Mesothelial cell of epicardium (in vitro differentiated cells): Measurements from ENCODE around the gene EIF2S3B. TPM values are rescaled to one million over a fixed set of nuclear protein-coding genes. Genes with fewer than 3 reads are reported as not detected.

Experiments used
- DNase-seq, 2 experiments: peaks; one replicate each; pipeline ENCODE4 v3.0.0; 2021; ENCODE audit warnings: low spot score in 2 of 2; ENCODE audit not compliant: unreplicated experiment in 2 of 2
- H3K27ac Mint-ChIP-seq: 2 replicates; pipeline ENCODE4 v1.8.0; 2021; ENCODE audit warnings: mixed read lengths
- H3K27me3 Mint-ChIP-seq: 2 replicates; pipeline ENCODE4 v1.8.0; 2021; ENCODE audit warnings: low read depth, mixed read lengths
- H3K36me3 Mint-ChIP-seq: 2 replicates; pipeline ENCODE4 v1.8.0; 2021; ENCODE audit warnings: mixed read lengths
- H3K4me1 Mint-ChIP-seq: 2 replicates; pipeline ENCODE4 v1.8.0; 2021; ENCODE audit warnings: mixed read lengths
- H3K4me3 Mint-ChIP-seq: 2 replicates; pipeline ENCODE4 v1.8.0; 2021; ENCODE audit warnings: mild to moderate bottlenecking, moderate library complexity, mixed read lengths
- H3K9me3 Mint-ChIP-seq: 2 replicates; pipeline ENCODE4 v1.8.0; 2021; ENCODE audit warnings: mixed read lengths
- total RNA-seq: library from RNA; stranded (reverse); gene quantifications from 3 replicates; pipeline ENCODE4 v1.2.1, GENCODE V29; 2021
- TF ChIP-seq, protein P1 (sequence below): fragments of 200-600 bp; sonication (generic); IDR thresholded peaks from one replicate; pipeline ENCODE4 v1.5.0; 2021; ENCODE audit warnings: antibody characterized with exemption; ENCODE audit not compliant: unreplicated experiment

Gene EIF2S3B
- total RNA-seq, 1 donor from 2014 or later: 2.3 TPM

DNA sequence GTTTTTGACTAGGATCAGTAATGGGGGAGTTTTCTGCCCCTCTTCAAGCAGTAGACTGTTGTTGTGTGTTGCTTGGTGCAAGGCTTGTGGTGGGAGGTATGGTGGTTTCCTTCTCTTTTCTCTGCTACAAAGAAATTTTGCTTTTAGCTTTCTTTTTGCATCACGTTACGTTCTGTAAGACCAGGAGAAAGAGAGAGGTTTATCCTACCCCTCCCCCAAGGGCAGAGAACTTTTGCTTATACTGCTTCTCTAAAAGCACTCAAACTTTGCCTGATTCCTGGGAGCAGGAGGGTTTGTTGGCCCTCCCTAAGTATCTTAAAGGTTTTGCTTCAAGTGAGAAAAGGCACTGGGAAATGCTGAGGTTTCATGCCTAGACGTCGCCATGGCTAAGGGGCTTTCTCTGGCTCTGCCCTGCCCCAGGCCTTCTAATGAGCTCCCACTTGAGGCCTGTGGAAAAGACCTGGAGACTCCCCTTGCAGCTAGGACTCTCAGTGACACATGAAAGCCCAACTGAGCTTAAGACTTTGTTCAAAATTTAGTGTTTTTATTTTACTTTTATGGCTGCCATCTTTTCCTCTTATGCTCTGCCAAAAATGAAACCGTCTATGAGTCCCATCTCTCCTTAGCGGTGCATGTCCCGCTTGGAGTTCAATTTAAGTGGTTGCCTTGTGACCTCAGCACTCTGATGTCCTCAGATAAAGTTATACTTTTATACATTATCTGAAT is 49.2 kb downstream of the EIF2S3B start:
- peaks cover 17% of the 10 kb centered on the region for H3K9me3 Mint-ChIP-seq
- H3K36me3 Mint-ChIP-seq: no peaks in the 10 kb centered on the region
- TF ChIP-seq, protein P1, sequence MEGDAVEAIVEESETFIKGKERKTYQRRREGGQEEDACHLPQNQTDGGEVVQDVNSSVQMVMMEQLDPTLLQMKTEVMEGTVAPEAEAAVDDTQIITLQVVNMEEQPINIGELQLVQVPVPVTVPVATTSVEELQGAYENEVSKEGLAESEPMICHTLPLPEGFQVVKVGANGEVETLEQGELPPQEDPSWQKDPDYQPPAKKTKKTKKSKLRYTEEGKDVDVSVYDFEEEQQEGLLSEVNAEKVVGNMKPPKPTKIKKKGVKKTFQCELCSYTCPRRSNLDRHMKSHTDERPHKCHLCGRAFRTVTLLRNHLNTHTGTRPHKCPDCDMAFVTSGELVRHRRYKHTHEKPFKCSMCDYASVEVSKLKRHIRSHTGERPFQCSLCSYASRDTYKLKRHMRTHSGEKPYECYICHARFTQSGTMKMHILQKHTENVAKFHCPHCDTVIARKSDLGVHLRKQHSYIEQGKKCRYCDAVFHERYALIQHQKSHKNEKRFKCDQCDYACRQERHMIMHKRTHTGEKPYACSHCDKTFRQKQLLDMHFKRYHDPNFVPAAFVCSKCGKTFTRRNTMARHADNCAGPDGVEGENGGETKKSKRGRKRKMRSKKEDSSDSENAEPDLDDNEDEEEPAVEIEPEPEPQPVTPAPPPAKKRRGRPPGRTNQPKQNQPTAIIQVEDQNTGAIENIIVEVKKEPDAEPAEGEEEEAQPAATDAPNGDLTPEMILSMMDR: no peak
- H3K4me3 Mint-ChIP-seq: no peak overlapping the region
- no peaks in the 10 kb centered on the region for H3K27me3 Mint-ChIP-seq
- H3K27ac Mint-ChIP-seq: no peak overlapping the region
- no peak for DNase-seq
- H3K4me1 Mint-ChIP-seq: no peaks in the 10 kb centered on the region

DNA sequence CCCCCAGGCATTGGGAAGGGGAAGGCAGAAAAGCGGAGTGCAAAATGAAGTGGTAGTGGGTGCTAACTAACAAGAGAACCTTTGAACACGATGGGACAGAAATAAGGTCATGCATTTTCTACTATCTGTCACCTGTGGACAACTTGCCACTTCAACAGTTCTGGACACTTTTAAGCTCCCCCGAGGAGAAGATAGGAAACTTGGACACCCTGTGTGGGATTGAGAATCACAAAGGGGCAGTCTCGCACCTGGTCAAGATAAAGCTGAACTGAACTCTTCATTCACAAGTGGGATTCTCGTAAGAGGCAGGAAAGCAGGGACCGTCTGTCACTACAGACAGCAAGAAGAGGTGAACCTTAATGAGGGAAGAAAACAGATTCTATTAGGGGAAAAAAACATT is 51.6 kb downstream of the EIF2S3B start:
- H3K27ac Mint-ChIP-seq: no peak overlapping the region
- no peaks in the 10 kb centered on the region for H3K4me1 Mint-ChIP-seq
- H3K9me3 Mint-ChIP-seq: peaks cover 15% of the 10 kb centered on the region
- no peak overlapping the region for H3K4me3 Mint-ChIP-seq
- TF ChIP-seq, protein P1: no peak
- no peaks in the 10 kb centered on the region for H3K27me3 Mint-ChIP-seq
- DNase-seq: no peak
- no peaks in the 10 kb centered on the region for H3K36me3 Mint-ChIP-seq

DNA sequence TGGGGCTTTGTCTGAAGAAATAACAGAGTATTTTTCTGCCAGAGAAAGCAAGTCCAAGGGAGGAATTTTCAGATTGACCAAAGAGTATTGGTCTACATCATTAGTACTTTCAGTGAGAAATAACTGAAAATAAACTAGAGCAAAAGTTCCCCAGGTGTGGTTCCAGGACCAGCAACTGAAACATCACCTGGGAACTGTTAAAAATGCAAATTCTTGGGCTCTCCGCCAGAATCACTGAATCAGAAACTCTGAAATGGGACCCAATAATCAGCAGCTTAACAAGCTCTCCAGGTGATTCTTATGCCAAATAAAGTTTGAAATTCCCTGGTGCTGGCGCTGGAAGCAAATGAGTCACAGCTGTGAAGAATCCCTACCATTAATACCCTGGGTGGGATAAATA is 52.1 kb downstream of the EIF2S3B start:
- no peaks in the 10 kb centered on the region for H3K4me1 Mint-ChIP-seq
- H3K27me3 Mint-ChIP-seq: no peaks in the 10 kb centered on the region
- peaks cover 11% of the 10 kb centered on the region for H3K9me3 Mint-ChIP-seq
- no peaks in the 10 kb centered on the region for H3K36me3 Mint-ChIP-seq
- TF ChIP-seq, protein P1: no peak
- H3K4me3 Mint-ChIP-seq: no peak overlapping the region
- no peak overlapping the region for H3K27ac Mint-ChIP-seq
- DNase-seq: no peak

Other genes starting within 250 kb of the EIF2S3B start
- 0.51 to 0.81 TPM (median 0.65 TPM) in 3 replicates for gene KLRD1, start 198.0 kb upstream of the EIF2S3B start, total RNA-seq
- gene KLRK1, start 115.8 kb upstream of the EIF2S3B start, total RNA-seq: not detected in 3 replicates
- not detected in 3 replicates for gene KLRC4, start 96.1 kb upstream of the EIF2S3B start, total RNA-seq
- gene KLRC3, start 85.3 kb upstream of the EIF2S3B start, total RNA-seq: not detected in 3 replicates
- gene KLRC2, start 69.9 kb upstream of the EIF2S3B start, total RNA-seq: not detected in 3 replicates
- gene KLRC1, start 52.5 kb upstream of the EIF2S3B start, total RNA-seq: not detected in 3 replicates
- 35.4 to 38.7 TPM (median 36.8 TPM) in 3 replicates for gene MAGOHB, start 107.7 kb downstream of the EIF2S3B start, total RNA-seq
- 0.99 to 1.4 TPM (median 1.0 TPM) in 3 replicates for gene STYK1, start 168.2 kb downstream of the EIF2S3B start, total RNA-seq
- gene YBX3, start 217.4 kb downstream of the EIF2S3B start, total RNA-seq: 147 to 163 TPM (median 150 TPM) in 3 replicates